H54 (cell line): ENCODE measurements around the gene DPYD.

Experiments used
- DNase-seq: peaks from one replicate; pipeline ENCODE4 v3.0.0; 2011; ENCODE audit warnings: low spot score, mixed read lengths; ENCODE audit not compliant: insufficient read length
- FAIRE-seq: peaks from 3 replicates; lab custom pipeline; 2011; peaks lifted over from hg19 to GRCh38; lab: Jason Lieb, UNC
- POLR2A ChIP-seq: IDR thresholded peaks from 2 replicates; pipeline ENCODE4 v1.6.1; 2011; ENCODE audit warnings: low read depth, mild to moderate bottlenecking, low read length

The DPYD gene

GRCh38 chr1:97074771-97075170, 846.1 kb downstream of the DPYD start:
- FAIRE-seq (no peak), DNase-seq (no peak)
- TF ChIP-seq POLR2A = no peak

DNA sequence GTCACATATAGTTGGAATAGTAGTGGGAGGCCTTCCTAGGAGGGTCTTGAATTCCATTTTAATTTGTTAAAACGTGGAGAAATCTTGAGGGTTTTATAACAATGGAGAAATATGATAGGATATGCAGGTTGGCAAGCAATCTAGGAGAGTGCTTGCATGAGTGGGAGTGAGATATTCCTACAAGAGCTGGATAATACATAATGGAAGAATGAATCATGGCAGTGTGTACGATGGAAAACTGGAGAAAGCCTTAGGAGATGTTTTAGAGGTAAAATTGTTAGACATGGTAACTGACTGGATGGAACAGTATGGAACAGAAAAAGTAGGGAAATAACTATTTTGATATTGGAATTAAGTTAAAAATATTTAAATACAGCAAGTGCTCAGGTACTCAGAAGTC, 846.9 kb downstream of the DPYD start:
- TF ChIP-seq POLR2A = no peak
- FAIRE-seq (no peak), DNase-seq (no peak)

DNA sequence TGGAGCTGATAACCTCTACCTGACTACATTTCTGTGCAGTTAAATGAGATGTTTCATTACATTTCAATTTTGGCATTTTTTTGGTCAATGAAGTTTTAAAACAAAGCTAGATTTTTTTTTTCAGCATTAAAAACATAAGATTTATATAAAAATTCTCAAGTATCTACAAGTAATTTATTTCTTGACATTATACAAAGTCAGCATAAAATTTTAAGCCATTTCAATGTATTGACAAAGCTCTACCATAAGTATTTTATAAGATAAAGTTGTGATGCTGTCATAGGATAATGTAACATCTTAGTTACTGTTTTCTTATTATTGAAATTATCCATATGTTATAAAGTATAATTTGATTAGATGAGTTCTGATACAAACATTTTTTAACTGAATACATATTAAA, 847.7 kb downstream of the DPYD start:
- DNase-seq = no peak
- no peak for TF ChIP-seq POLR2A
- FAIRE-seq = peak; percentile 6

DNA sequence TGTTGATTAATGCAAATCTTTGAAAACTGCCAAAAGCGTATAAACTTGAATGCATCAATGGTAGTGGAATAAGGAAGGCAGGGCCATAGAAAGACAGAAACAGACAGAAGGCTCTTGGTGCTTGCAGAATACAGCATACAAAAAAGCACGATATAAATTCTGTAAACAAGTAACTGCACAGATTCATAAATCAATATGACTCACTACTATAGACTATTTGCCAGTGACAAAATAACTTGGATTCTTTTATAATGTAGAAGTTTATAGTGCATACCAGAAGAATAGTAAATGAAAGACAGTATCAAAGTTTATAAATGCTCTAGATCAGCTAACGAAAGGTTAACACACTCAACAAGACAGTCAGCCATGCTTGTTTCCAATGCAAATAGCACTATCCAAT, 849.7 kb downstream of the DPYD start:
- no peak for TF ChIP-seq POLR2A
- DNase-seq = no peak
- FAIRE-seq = no peak

GRCh38 chr1:97070376-97070775, 850.5 kb downstream of the DPYD start:
- FAIRE-seq (no peak), DNase-seq (no peak)
- no peak for TF ChIP-seq POLR2A

DNA sequence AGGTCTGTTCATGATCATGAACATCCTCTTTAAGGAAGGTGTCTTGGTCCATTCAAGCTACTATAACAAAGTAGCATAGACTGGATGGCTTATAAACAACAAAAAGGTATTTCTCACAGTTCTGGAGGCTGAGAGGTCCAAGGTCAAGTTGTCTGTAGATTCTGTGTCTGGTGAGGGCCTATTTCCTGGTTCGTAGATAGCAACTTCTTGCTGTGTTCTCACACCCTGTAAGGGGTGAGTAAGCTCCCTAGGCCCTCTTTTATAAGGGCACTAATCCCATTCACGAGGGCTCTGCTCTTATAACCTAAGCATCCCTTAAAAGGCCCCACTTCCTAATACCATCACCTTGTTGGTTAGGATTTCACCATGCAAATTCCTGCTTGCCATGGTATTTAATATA, 851.5 kb downstream of the DPYD start:
- DNase-seq = no peak
- FAIRE-seq = no peak
- no peak for TF ChIP-seq POLR2A

DNA sequence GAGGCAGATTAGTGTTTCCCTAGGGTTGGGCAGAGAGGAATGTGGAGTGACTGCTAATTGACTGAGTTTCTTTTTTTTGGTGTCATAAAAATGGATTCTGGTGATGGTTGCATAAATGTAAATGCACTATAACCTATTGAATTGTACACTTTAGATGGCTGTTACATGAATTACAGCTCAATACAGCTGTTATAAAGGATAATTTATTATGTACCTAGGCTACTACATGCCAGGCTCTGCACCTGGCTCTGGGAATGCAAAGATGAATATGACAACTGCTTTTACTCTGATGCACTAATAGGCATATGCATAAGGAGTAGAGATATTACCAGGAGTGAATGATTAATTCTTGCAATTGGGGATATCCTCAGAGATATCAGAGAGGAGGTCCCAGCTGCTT, 854.0 kb downstream of the DPYD start:
- DNase-seq (no peak), FAIRE-seq (no peak)
- TF ChIP-seq POLR2A = no peak

DNA sequence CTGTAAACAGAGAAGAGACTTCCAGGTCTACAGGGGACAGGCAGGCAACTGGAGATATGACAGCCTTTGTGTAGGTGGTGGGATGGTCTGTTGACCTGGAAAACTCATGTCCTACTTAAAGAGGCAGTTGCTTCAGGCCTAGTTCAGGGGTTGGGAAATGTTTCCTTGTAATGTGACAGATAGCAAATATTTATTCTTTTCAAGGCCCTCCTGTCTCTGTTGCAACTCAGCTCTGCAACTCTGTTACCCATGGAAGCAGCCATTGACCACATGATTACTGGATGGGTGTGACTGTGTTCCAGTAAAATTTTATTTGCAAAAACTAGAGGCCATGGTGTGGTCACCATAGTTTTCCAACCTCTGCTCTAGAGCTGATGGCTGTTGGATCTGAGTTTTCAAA, 857.3 kb downstream of the DPYD start:
- TF ChIP-seq POLR2A = no peak
- FAIRE-seq (no peak), DNase-seq (no peak)

DNA sequence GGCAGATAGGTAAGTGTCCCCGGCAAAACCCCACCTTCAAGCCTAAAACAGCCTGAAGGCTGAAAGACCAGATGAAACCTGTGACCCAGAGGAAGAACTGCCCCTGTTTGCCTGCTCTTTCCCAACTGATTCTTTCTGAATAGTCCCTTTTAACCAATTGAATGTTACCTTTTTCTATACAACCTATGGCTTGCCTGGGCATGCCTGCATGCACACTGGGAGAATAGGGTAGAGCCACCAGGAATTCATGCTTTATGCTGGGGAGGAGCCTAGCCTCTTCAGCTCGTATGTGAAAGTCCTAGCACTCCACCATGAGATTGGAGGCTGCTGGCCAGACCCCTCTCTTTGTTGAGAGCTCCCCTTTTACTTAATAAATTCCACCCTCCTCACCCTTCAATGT, 859.2 kb downstream of the DPYD start:
- no peak for FAIRE-seq
- no peak for TF ChIP-seq POLR2A

GRCh38 chr1:97056386-97056785, 864.4 kb downstream of the DPYD start:
- no peak for FAIRE-seq
- TF ChIP-seq POLR2A = no peak
- DNase-seq = no peak

More for the DNA sequence above, 859.2 kb downstream of the DPYD start:
- no peak for DNase-seq

GRCh38 chr1:97053268-97053667, 867.6 kb downstream of the DPYD start:
- no peak for TF ChIP-seq POLR2A
- no peak for DNase-seq
- FAIRE-seq = peak; percentile 27

- TF ChIP-seq POLR2A = no peak
- FAIRE-seq = no peak
- DNase-seq = no peak
Observed at GRCh38 chr1:97051823-97052222, 869.0 kb downstream of the DPYD start.

DNA sequence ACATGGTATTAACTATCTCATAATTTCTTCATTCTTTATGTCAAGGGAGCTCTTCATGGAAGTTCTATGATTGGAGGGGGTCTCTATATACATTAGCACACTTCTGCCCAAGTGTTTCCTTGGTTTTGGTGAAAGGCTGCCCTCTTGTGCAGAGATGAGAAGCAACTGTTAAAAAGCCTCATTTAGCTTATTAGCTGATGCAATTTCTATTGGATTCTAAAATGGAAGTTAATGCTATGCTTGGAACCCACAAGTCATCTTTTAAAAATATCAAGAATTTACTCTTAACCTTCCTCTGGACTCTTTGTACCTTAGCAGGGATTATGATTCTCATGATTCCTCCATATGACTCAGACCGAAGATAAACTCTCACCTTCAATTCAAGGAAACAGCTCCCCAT, 870.3 kb downstream of the DPYD start:
- FAIRE-seq = peak; percentile 6
- no peak for TF ChIP-seq POLR2A
- no peak for DNase-seq

DNA sequence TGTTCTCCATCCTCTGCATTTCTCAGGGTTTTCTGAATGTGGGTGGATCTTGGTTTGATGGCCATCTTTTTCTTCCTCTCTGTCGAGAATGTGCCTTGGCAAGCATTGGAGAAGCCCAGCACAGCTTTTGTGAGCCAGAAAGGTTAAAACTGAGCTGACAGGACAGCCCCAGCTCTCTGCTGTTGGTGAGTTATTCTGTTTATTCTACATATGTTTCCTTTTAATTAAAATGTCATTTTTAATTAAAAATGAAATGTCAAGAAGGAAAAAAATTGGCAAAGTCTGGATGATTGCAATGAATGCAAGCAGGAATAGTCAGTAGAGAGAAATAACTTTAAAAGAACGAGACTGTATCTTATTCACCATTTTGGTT, 873.4 kb downstream of the DPYD start:
- FAIRE-seq = no peak

DNA sequence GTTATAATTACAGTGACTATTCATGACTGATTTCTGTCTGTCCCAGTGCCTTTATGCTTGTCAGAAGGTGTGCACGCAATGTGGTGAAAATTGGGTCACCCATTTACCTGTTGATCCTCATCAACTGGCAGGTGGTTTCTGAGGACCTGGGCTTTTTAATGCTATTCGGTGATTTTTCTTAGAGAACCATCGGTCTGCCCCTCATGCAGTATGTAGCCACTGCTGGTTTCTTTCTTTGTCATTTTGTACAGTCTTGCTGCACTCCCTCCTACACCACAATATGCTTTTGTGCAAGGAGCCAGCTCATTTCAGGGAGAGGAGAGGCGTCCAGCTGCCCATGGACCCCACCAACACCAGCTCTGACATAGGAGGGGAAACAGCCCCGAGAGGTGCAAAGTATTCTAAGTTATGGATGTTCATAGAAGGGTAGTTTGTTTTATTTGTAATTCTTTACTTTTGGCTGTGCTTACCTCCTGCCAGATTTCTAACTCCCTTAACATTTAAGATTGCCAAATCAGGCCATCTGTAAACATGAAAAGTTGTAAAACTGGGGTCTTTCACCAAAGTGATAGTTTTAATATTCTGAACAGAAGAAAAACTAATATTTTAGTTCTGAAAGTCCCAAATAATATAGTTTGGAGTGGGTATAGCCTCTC, 873.9 kb downstream of the DPYD start:
- FAIRE-seq = no peak
- DNase-seq = no peak
- no peak for TF ChIP-seq POLR2A

More for the DNA sequence above, 873.4 kb downstream of the DPYD start:
- no peak for TF ChIP-seq POLR2A
- DNase-seq = no peak
